Ovary (tissue), 9 donors: ENCODE results near the gene SP2. TPM values are rescaled to one million over a fixed set of nuclear protein-coding genes. Genes with fewer than 3 reads are reported as not detected.
"Not testable (repeated sequence)": the region's sequence is repeated elsewhere in the genome, so short reads cannot be mapped to it uniquely, and the experiment has no call there.

Source experiments
- DNase-seq, 5 donors: peaks; one replicate each; pipeline ENCODE4 v3.0.0-alpha.2; 2019 to 2020
- H3K27ac ChIP-seq, 2 donors: fragments of 200-600 bp; one replicate each; pipeline versions ENCODE4 v1.5.1 to v1.8.0; 2019 to 2022
- H3K27me3 ChIP-seq: fragments of 200-600 bp; one replicate; pipeline ENCODE4 v1.8.0; 2022
- H3K36me3 ChIP-seq: fragments of 200-600 bp; sonication (generic); one replicate; pipeline ENCODE4 v1.5.1; 2019
- H3K4me1 ChIP-seq: one replicate; pipeline ENCODE4 v1.8.1; 2013; ENCODE audit warnings: mild to moderate bottlenecking, moderate library complexity; ENCODE audit not compliant: insufficient read depth
- H3K4me3 ChIP-seq: fragments of 200-600 bp; sonication (generic); one replicate; pipeline ENCODE4 v1.5.1; 2017
- H3K9me3 ChIP-seq, 2 donors: fragments of 200-600 bp in 1 of 2; sonication (generic) in 1 of 2; one replicate each; pipeline versions ENCODE4 v1.5.1 to v1.8.1; 2013 to 2019; ENCODE audit warnings: mild to moderate bottlenecking in 1 of 2, moderate library complexity in 1 of 2
- EP300 ChIP-seq: sonication (generic); formaldehyde crosslinking; IDR thresholded peaks from one replicate; pipeline ENCODE4 v1.6.1; 2017; ENCODE audit warnings: antibody characterized with exemption
- POLR2A ChIP-seq: fragments of 450-650 bp; IDR thresholded peaks from one replicate; pipeline ENCODE4 v1.6.1; 2017; ENCODE audit warnings: antibody characterized with exemption, mild to moderate bottlenecking, moderate library complexity
- WGBS, 3 donors: extraction: QIAGEN DNeasy Blood & Tissue Kit in 1 of 3; methylation state at CpG; one replicate each; pipeline versions ENCODE4 v1.1.5 to v1.1.7; 2013 to 2017; 5-methylcytosine and 5-hydroxymethylcytosine counted together
- intact Hi-C, 4 donors: fragments of 100-400 bp; cut with DNase I; formaldehyde crosslinking; loops; one replicate each; pipeline versions ENCODE4 v1.11.0 to v1.15.1; 2022 to 2023
- polyA plus RNA-seq, 2 donors: library from polyadenylated mRNA; stranded (reverse); fragments of 200-250 nt in 1 of 2; fragments of 350-450 nt in 1 of 2; fragmentation: Illumina TruSeq in 1 of 2; extraction: RNeasy Lipid Tissue Mini Kit (QIAGEN cat#74804) in 1 of 2; gene quantifications; one replicate each; pipeline ENCODE4 v1.2.3, GENCODE V29; 2013 to 2014
- total RNA-seq, 7 donors: library from RNA; depleted of rRNA in 2 of 7; stranded (reverse); fragments of >200 nt in 2 of 7; fragmentation: NEBNext Ultra II Directional in 3 of 7; extraction: Animal tissue kit (Norgen Biotek cat#: 25700) in 3 of 7; gene quantifications; one replicate each; pipeline versions ENCODE4 v1.1.0 to v1.2.4, GENCODE V29; 2016 to 2023
- TF ChIP-seq, protein P1 (sequence below), 3 donors: fragments of 450-650 bp in 2 of 3; fragments of 200-600 bp in 1 of 3; IDR thresholded peaks; one replicate each; pipeline versions ENCODE4 v1.5.1 to v1.8.0; 2016 to 2022; ENCODE audit warnings: antibody characterized with exemption in 3 of 3, mild to moderate bottlenecking in 1 of 3
- donor health status: DM: no; HTN: no; CAD: no; lungs with moderate emphysema.
- donor health status: DM: no; HTN: no; CAD: no.
- donor health status: Bipolar disorder and iron deficiency.
- donor health status: DM: yes; HTN: yes; CAD: no.
- donor health status: DM: no; HTN: no; CAD: no.
- donor health status: DM: yes; HTN: yes; CAD: no.

SP2 gene
- total and polyA plus RNA-seq, 9 donors, result 2.6 to 22.5 (median 14.7) TPM

- no peak overlapping the region for H3K4me3 ChIP-seq
- intact Hi-C loops, result no loop called here
- H3K9me3 ChIP-seq, result no peaks in the 10 kb centered on the region
- no peak overlapping the region for H3K27ac ChIP-seq
- no peak for DNase-seq
- no peaks in the 10 kb centered on the region for H3K27me3 ChIP-seq
- no peak for TF ChIP-seq POLR2A
- TF ChIP-seq, protein P1, sequence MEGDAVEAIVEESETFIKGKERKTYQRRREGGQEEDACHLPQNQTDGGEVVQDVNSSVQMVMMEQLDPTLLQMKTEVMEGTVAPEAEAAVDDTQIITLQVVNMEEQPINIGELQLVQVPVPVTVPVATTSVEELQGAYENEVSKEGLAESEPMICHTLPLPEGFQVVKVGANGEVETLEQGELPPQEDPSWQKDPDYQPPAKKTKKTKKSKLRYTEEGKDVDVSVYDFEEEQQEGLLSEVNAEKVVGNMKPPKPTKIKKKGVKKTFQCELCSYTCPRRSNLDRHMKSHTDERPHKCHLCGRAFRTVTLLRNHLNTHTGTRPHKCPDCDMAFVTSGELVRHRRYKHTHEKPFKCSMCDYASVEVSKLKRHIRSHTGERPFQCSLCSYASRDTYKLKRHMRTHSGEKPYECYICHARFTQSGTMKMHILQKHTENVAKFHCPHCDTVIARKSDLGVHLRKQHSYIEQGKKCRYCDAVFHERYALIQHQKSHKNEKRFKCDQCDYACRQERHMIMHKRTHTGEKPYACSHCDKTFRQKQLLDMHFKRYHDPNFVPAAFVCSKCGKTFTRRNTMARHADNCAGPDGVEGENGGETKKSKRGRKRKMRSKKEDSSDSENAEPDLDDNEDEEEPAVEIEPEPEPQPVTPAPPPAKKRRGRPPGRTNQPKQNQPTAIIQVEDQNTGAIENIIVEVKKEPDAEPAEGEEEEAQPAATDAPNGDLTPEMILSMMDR (IDR thresholded peaks at IDR 0.05), result no peak
- no peak for TF ChIP-seq EP300
- H3K4me1 ChIP-seq, result peaks cover 3% of the 10 kb centered on the region
- H3K36me3 ChIP-seq, result no peaks in the 10 kb centered on the region
- 67 to 80% (median 77%) methylated on average over 2 of the region's 2 CpGs for WGBS, 3 donors
Measured at GRCh38 chr17:47918006-47918405, 22.0 kb downstream of the SP2 start.

GRCh38 chr17:47918991-47919390, 23.0 kb downstream of the SP2 start:
- Histone ChIP-seq H3K36me3 (no peaks in the 10 kb centered on the region), H3K4me3 (no peak overlapping the region), H3K9me3 (no peaks in the 10 kb centered on the region), H3K27ac (no peak overlapping the region), H3K4me1 (peaks cover 3% of the 10 kb centered on the region), H3K27me3 (no peaks in the 10 kb centered on the region)
- no peak for DNase-seq
- WGBS, 3 donors, result 90 to 94% (median 93%) methylated on average over 2 of the region's 2 CpGs
- intact Hi-C loops, result no loop called here
- TF ChIP-seq POLR2A (no peak), EP300 (no peak)
- TF ChIP-seq, protein P1 (IDR thresholded peaks at IDR 0.05), result no peak

DNA sequence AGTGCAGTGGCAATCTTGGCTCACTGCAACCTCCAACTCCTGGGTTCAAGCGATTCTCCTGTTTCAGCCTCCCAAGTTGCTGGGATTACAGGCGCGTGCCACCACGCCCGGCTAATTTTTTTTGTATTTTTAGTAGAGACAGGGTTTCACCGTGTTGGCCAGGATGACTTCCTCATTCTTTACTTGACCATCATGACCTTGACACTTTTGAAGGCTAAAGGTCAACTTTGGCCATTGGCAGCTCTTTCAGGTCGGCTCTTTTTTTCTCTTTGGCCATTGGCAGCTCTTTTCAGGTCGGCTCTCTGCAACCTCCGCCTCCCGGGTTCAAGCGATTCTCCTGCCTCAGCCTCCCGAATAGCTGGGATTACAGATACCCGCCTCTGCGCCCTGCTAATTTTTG, 23.9 kb downstream of the SP2 start:
- H3K36me3 ChIP-seq, DNase-seq, H3K4me3 ChIP-seq, H3K4me1 ChIP-seq, H3K9me3 ChIP-seq, intact Hi-C loops, H3K27ac ChIP-seq, H3K27me3 ChIP-seq: not testable (repeated sequence)
- WGBS, 3 donors, result 94 to 95% (median 94%) methylated on average over 14 of the region's 14 CpGs

- Histone ChIP-seq H3K9me3 (no peaks in the 10 kb centered on the region), H3K27ac (no peak overlapping the region), H3K27me3 (no peaks in the 10 kb centered on the region), H3K4me1 (no peaks in the 10 kb centered on the region), H3K36me3 (no peaks in the 10 kb centered on the region), H3K4me3 (no peak overlapping the region)
- WGBS, 3 donors, result 53 to 68% (median 56%) methylated on average over 23 of the region's 23 CpGs
- TF ChIP-seq, protein P1 (IDR thresholded peaks at IDR 0.05), result no peak
- TF ChIP-seq EP300 (no peak), POLR2A (no peak)
- intact Hi-C loops, result no loop called here
- no peak for DNase-seq
Measured at GRCh38 chr17:47924785-47925677, 29.0 kb downstream of the SP2 start.

DNA sequence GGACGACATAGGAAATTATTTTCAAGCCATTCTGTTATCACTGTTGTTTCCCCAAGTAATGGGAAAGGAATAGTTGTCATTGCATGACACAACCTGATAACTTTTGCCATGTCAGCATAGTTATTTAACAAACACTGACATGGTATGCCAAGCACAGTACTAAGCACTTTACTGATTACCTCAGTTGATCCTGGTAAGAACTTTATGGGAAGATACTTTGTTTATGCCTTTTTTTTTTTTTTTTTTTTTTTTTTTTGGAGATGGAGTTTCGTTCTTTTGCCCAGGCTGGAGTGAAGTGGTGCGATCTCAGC, 29.6 kb downstream of the SP2 start:
- H3K4me1 ChIP-seq, result no peaks in the 10 kb centered on the region
- 30 to 64% (median 56%) methylated on average over 3 of the region's 3 CpGs for WGBS, 3 donors

More for the DNA sequence above, 29.6 kb downstream of the SP2 start:
- TF ChIP-seq EP300 (no peak), POLR2A (no peak)
- TF ChIP-seq, protein P1 (IDR thresholded peaks at IDR 0.05), result no peak
- H3K9me3 ChIP-seq, result no peaks in the 10 kb centered on the region
- H3K27me3 ChIP-seq, result no peaks in the 10 kb centered on the region
- H3K4me3 ChIP-seq, result no peak overlapping the region
- no peak overlapping the region for H3K27ac ChIP-seq
- no peak for DNase-seq
- intact Hi-C loops, result no loop called here
- H3K36me3 ChIP-seq, result no peaks in the 10 kb centered on the region
